Right renal cortex interstitium (tissue), 3 donors: ENCODE results near the gene TNNI3. TPM values are rescaled to one million over a fixed set of nuclear protein-coding genes. Genes with fewer than 3 reads are reported as not detected.
"Not testable (repeated sequence)": the region's sequence is repeated elsewhere in the genome, so short reads cannot be mapped to it uniquely, and the experiment has no call there.

Experiments used
- DNase-seq, 3 donors: peaks; one replicate each; pipeline ENCODE4 v3.0.0-alpha.2; 2013; ENCODE audit warnings: low read depth in 3 of 3, low spot score in 2 of 3
- polyA plus RNA-seq, 3 donors: library from polyadenylated mRNA; unstranded; fragments of 120-200 nt; gene quantifications; one replicate each; pipeline ENCODE4 v1.2.1, GENCODE V29; 2013; ENCODE audit not compliant: insufficient read length in 3 of 3

TNNI3 gene
- polyA plus RNA-seq, 3 donors = 2.9 to 4.9 (median 4.8) TPM

DNA sequence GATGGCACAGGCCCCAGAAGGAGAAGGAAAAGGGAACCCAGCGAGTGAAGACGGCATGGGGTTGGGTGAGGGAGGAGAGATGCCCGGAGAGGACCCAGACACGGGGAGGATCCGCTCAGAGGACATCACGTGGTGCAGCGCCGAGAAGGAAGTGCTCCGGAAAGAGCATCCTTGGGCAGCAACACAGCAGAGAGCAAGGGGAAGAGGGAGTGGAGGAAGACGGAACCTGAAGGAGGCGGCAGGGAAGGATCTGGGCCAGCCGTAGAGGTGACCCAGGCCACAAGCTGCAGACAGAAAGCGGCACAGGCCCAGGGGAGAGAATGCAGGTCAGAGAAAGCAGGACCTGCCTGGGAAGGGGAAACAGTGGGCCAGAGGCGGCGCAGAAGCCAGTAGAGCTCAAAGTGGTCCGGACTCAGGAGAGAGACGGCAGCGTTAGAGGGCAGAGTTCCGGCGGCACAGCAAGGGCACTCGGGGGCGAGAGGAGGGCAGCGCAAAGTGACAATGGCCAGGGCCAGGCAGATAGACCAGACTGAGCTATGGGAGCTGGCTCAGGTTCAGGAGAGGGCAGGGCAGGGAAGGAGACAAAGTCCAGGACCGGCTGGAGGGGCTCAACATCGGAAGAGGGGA lies 41.2 kb downstream of the TNNI3 start:
- DNase-seq = no peak

DNA sequence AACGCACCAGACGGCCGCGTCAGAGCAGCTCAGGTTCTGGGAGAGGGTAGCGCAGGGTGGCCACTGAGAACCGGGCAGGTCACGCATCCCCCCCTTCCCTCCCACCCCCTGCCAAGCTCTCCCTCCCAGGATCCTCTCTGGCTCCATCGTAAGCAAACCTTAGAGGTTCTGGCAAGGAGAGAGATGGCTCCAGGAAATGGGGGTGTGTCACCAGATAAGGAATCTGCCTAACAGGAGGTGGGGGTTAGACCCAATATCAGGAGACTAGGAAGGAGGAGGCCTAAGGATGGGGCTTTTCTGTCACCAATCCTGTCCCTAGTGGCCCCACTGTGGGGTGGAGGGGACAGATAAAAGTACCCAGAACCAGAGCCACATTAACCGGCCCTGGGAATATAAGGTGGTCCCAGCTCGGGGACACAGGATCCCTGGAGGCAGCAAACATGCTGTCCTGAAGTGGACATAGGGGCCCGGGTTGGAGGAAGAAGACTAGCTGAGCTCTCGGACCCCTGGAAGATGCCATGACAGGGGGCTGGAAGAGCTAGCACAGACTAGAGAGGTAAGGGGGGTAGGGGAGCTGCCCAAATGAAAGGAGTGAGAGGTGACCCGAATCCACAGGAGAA lies 42.0 kb downstream of the TNNI3 start:
- no peak for DNase-seq

- DNase-seq = no peak
These were observed 42.9 kb downstream of the TNNI3 start for GRCh38 chr19:55114566-55115145.

- peak; percentile 66 to 86 (median 75) for DNase-seq
These were observed 43.9 kb downstream of the TNNI3 start for GRCh38 chr19:55113570-55114039.

GRCh38 chr19:55112777-55113569 lies 44.6 kb downstream of the TNNI3 start:
- no peak for DNase-seq

DNA sequence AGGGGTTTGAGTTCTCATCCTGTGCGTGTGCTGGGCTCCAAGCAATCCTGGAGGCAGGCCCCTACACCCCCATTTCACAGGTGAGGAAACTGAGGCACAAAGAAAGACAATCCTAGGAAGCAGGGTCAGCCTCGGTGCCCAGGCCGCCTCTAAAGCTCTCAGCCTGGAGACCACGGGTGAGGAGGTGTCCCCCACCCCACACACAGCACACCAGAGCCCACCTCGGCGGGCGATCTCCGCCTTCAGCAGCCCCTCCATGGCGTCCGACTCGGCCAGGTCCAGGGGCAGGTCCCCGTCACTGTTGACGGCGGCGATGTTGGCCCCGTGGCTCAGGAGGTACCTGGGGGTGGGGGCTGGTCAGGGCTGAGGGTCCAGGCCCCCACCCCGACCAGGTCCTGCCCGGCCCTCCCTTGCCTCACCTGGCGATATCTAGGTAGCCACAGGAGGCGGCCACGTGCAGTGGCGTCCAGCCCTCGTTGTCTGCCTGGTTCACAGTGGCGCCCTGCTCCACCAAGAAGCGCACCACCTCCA lies 45.2 kb downstream of the TNNI3 start:
- DNase-seq = no peak

- DNase-seq = no peak
These were observed 46.2 kb downstream of the TNNI3 start for GRCh38 chr19:55111238-55111831.

GRCh38 chr19:55109527-55110291 lies 47.8 kb downstream of the TNNI3 start:
- no peak for DNase-seq

DNA sequence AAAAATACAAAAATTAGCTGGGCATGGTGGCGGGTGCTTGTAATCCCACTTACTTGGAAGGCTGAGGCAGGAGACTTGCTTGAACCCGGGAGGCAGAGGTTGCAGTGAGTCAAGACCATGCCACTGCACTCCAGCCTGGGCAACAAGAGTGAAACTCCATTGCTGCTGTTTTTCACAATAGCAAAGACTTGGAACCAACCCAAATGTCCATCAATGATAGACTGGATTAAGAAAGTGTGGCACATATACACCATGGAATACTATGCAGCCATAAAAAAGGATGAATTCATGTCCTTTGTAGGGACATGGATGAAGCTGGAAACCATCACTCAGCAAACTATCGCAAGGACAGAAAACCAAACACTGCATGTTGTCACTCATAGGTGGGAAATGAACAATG lies 50.3 kb downstream of the TNNI3 start:
- DNase-seq = not testable (repeated sequence)

GRCh38 chr19:55106591-55106990 lies 50.9 kb downstream of the TNNI3 start:
- DNase-seq = no peak

- DNase-seq = no peak
These were observed 52.3 kb downstream of the TNNI3 start for GRCh38 chr19:55105237-55105636.

DNA sequence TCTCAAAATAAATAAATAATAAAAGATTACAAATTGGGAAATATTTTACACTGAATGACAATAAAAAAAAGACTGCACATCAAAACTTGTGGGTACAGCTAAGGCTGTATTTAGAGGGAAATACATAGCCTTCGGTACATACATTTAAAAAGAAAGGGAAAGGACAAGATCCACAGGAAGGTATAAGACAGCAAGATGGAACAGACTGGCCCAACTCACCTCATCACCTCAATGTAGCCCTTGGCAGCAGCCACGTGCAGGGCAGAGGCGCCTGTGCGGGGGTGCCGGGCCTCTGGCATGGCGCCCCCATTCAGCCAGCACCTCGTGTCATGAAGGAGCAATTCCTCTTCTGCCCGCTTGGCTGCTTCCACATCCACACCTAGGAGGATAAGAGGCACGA lies 54.3 kb downstream of the TNNI3 start:
- DNase-seq = no peak

Other genes with a start within 250 kb of the TNNI3 start
- gene NLRP7, start 210.2 kb downstream of the TNNI3 start, polyA plus RNA-seq = under 1 TPM in 1 of 3 donors, not detected in 2; 0.08 TPM
- 10 to 100 TPM in 2 of 3 donors, 1 to 10 TPM in 1; 6.9 to 25.8 (median 20.5) TPM for gene NLRP2, start 191.4 kb downstream of the TNNI3 start, polyA plus RNA-seq
- gene GP6, start 119.5 kb downstream of the TNNI3 start, polyA plus RNA-seq = 1 to 10 TPM in 1 of 3 donors, under 1 TPM in 2; 0.31 to 1.1 (median 0.39) TPM
- 10 to 100 TPM; 16.9 to 21.0 (median 17.0) TPM for gene RDH13, start 94.6 kb downstream of the TNNI3 start, polyA plus RNA-seq
- 10 to 100 TPM; 40.0 to 48.6 (median 47.5) TPM for gene EPS8L1, start 81.9 kb downstream of the TNNI3 start, polyA plus RNA-seq
- gene PPP1R12C, start 40.1 kb downstream of the TNNI3 start, polyA plus RNA-seq = 10 to 100 TPM; 60.0 to 64.3 (median 64.1) TPM
- gene TNNT1, start 8.5 kb downstream of the TNNI3 start, polyA plus RNA-seq = 1 to 10 TPM; 2.1 to 7.7 (median 3.9) TPM
- 1 to 10 TPM; 5.4 to 7.9 (median 6.9) TPM for gene DNAAF3, start 8.9 kb upstream of the TNNI3 start, polyA plus RNA-seq
- gene SYT5, start 22.6 kb upstream of the TNNI3 start, polyA plus RNA-seq = under 1 TPM; 0.18 to 0.60 (median 0.41) TPM
- under 1 TPM; 0.04 to 0.07 (median 0.07) TPM for gene PTPRH, start 51.8 kb upstream of the TNNI3 start, polyA plus RNA-seq
- 1 to 10 TPM; 1.7 to 2.4 (median 2.2) TPM for gene TMEM86B, start 71.0 kb upstream of the TNNI3 start, polyA plus RNA-seq
- gene PPP6R1, start 101.3 kb upstream of the TNNI3 start, polyA plus RNA-seq = 10 to 100 TPM; 37.4 to 49.3 (median 39.1) TPM
- gene HSPBP1, start 122.4 kb upstream of the TNNI3 start, polyA plus RNA-seq = 10 to 100 TPM; 23.1 to 29.3 (median 25.7) TPM
- 10 to 100 TPM; 11.5 to 13.1 (median 11.8) TPM for gene BRSK1, start 126.3 kb upstream of the TNNI3 start, polyA plus RNA-seq
- gene TMEM150B, start 167.6 kb upstream of the TNNI3 start, polyA plus RNA-seq = 1 to 10 TPM in 2 of 3 donors, under 1 TPM in 1; 0.83 to 1.6 (median 1.1) TPM
- 10 to 100 TPM; 12.1 to 13.9 (median 13.4) TPM for gene KMT5C, start 182.1 kb upstream of the TNNI3 start, polyA plus RNA-seq
- under 1 TPM; 0.31 to 0.97 (median 0.54) TPM for gene COX6B2, start 197.0 kb upstream of the TNNI3 start, polyA plus RNA-seq
- under 1 TPM in 1 of 3 donors, not detected in 2; 0.06 TPM for gene GARIN5B, start 205.5 kb upstream of the TNNI3 start, polyA plus RNA-seq
- gene IL11, start 212.7 kb upstream of the TNNI3 start, polyA plus RNA-seq = 1 to 10 TPM in 1 of 3 donors, under 1 TPM in 2; 0.69 to 1.0 (median 0.90) TPM
- gene TMEM190, start 219.1 kb upstream of the TNNI3 start, polyA plus RNA-seq = under 1 TPM in 2 of 3 donors, not detected in 1; 0.23 to 0.36 TPM
- gene TMEM238, start 226.6 kb upstream of the TNNI3 start, polyA plus RNA-seq = under 1 TPM; 0.15 to 0.42 (median 0.32) TPM
- 100 to 1,000 TPM; 731 to 916 (median 764) TPM for gene RPL28, start 228.2 kb upstream of the TNNI3 start, polyA plus RNA-seq